HG03135 (cell line): Measurements from ENCODE around the gene LRRC4C.
"Not testable (repeated sequence)": the region's sequence is repeated elsewhere in the genome, so short reads cannot be mapped to it uniquely, and the experiment has no call there.

ENCODE experiments used
- ATAC-seq: cut with Tn5 transposase; IDR thresholded peaks from one replicate; pipeline ENCODE4 v1.9.1; 2021; ENCODE audit warnings: mild to moderate bottlenecking, moderate library complexity; ENCODE audit not compliant: unreplicated experiment

LRRC4C gene

GRCh38 chr11:40885250-40885954 is 574.0 kb downstream of the LRRC4C start:
- ATAC-seq = no peak

- no peak for ATAC-seq
Measured at GRCh38 chr11:40882301-40882700, 577.2 kb downstream of the LRRC4C start.

DNA sequence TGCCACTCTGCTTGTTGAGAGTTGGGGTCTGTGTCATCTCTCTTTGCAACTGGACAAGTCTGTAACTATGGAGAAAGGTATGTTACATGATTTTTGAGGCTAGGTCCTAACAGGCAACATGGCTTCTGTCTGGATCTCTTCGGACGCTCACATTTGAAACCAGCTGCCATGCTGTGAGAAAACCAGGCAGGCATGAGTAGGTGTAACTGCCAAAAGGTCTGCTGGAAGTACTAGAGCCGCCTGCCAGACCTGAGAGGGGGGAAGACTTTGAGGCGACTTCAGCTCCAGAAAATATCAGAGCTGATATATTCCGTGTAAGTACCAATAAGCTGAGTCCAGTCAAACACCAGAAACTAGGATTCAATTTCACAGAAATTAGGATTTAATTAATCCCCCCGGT is 579.5 kb downstream of the LRRC4C start:
- ATAC-seq = no peak

DNA sequence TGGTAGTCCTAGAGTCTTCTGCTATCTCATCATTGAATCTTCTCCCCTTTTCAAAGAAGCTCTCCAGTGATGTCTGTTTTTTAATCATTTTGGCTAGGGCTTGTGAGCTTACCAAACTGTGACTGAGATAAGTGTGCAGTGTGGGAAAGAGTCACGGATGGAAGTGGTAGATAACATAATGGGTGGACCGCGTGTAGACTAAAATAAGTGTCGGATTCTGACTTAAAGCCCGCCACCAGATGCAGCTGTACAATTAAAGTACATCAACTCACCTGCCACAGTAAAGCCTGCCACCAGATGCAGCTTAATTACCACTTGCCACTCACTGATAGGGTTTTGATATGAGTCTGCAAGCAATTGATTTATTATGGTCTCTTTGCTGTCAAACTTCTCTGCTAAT is 581.5 kb downstream of the LRRC4C start:
- ATAC-seq = no peak

- no peak for ATAC-seq
Measured at GRCh38 chr11:40877256-40877655, 582.2 kb downstream of the LRRC4C start.

DNA sequence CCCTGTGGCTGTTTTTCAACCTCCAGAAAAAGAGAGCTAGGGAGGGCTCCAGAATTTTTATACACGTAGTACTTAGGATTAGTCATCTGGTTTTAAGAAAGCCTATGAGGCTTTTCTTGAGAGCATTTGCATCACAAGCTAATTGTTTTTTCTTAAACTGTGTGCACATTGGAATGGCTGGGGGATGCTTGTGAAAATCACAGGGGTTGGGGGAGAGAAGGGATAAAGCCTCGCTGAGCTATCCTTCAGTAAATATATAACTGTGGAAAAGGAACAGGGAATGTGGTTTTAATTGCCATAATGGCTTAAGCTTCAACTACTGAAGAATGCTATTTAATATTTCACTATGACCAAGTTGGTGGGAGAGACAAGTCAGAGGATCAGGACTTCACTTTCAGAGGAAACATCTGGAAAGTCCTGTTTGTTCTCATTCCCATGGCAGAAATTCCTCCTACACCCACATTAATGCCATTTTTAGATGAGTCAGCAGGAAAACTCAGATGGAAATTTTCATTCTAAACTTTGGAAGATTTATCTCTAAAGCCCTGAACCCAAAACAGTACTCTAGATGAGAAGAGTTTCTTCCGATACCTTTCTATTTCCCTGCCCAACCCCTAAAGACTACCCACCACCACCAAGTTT is 591.3 kb downstream of the LRRC4C start:
- ATAC-seq = no peak

- not testable (repeated sequence) for ATAC-seq
Measured at GRCh38 chr11:40857754-40858153, 601.7 kb downstream of the LRRC4C start.

GRCh38 chr11:40842750-40843339 is 616.6 kb downstream of the LRRC4C start:
- ATAC-seq = no peak

- ATAC-seq = no peak
Measured at GRCh38 chr11:40841231-40841630, 618.2 kb downstream of the LRRC4C start.

DNA sequence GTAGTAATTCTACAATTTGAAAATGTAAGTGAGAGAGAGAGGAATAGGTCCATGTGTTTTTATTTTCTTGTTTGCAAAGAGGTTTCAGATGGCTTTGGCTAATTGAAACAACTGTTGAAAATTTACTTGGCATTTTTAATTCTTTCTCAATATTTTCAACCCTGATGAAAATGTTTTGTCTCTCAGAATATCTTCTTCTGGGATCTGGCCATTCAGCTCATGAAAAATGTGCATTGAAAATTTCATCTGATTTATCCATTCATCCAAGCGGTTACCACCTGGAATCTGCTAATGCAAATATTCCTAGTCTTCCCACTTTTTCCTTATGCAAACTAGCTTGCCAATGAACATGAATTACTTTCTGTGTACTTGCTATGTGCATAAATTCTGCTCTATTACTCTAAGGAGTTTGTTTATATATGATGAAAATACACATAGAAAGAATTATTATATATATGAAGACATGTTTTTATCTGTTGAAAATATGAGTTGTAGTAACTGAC is 621.2 kb downstream of the LRRC4C start:
- no peak for ATAC-seq

DNA sequence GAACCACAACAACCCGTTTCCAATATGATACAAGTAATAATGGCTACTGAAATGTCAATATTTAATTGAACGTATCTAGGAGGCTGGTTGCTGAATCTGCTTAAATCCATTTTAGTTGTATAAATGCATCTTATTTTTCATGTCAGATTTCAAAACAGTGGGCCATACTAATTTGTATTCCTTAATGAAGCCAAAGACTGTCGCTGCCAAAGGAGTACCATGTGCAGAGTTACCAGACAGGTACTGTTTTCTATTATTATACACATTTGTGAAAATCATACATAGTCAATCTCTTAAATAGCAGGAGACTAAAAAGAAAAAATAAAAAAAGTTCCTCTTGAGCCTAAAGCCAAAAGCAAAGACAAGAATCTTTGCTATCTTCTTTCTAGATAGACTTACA is 632.3 kb downstream of the LRRC4C start:
- ATAC-seq = no peak

DNA sequence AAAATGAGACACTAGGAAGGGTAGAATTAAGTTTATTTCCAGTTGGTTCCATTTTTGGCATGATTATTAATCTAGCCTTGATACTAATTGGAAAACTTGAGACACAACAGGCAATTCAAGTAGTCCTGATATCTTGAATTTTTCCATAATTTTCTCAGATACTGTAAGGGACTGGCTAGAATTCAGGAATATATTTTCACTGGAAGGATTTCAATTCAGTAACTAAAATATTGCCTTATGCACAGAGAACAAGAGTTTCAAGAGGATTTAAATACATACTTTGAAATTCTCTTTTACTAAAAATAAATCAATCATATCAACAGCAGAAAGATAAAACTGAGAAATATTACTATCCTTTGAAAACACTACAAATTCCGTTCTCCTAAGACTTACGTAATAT is 632.9 kb downstream of the LRRC4C start:
- ATAC-seq = no peak

DNA sequence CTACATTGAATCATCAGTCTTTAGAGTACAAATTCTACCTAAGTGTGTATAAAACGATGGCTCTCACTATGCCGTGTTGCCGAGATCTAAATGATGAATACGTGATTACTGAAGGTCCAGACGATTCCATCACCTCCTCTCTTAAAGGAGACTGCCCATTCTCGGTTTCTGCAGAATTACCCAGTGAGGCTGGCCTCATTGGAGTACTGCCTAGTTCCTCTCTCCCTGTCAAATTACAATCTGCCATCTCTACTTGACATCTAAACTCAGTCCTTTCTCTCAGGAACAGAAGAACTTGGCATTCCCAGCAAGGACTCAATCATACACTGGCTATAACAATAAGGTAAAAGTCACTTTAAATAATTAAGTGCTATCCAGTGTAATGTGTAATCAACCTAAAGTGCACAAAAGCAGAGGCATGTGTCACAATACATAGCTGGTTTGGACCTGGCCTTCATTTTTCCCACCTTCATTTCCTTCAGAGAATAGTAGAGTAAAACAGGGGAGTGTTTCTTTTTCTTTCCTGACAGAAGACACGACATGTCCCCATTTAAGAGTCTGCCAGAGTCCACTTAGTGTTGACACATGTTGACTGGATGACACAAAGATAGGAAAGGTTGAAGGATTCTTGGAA is 634.1 kb downstream of the LRRC4C start:
- ATAC-seq = no peak

GRCh38 chr11:40819230-40819629 is 640.2 kb downstream of the LRRC4C start:
- no peak for ATAC-seq

DNA sequence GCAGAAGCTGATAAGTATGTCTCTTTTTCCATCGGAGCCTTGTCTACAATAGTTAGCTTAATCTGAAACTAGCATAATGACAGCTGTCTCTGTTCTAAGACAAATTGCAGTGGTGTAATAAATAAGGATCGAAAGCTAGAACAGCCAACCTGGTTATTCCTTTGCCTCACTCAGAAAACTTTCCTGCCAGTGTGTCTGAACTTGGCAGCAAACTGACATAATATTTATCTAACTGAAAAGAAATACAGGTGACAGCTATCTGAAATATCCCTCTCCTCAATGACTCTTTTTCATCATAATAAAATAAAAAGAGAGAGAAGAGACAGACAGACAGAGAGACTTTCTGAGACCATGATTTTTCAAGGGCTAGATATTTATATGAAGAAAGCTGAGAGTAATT is 642.5 kb downstream of the LRRC4C start:
- no peak for ATAC-seq

- no peak for ATAC-seq
Measured at GRCh38 chr11:40797981-40798380, 661.5 kb downstream of the LRRC4C start.

- no peak for ATAC-seq
Measured at GRCh38 chr11:40787224-40787623, 672.2 kb downstream of the LRRC4C start.

GRCh38 chr11:40763046-40763445 is 696.4 kb downstream of the LRRC4C start:
- ATAC-seq = no peak

GRCh38 chr11:40759341-40759740 is 700.1 kb downstream of the LRRC4C start:
- no peak for ATAC-seq

DNA sequence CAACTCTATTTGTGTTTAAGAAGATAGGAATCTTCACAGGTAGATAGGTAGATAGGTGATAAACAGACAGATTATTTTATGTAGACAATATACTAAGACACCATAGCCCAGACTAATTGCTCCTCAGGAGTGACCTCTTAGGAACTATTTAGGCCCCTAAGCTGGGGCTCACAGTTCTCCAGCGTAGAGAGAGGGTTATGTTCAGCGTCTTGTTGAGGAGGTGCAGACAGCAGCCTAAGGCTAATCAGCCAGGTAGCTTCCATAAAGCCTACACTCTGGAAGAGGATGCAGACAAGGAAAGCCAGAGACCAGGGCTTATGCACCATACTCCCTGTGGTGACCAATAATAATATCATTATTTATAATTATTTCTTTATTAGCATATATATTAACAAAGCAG is 705.2 kb downstream of the LRRC4C start:
- ATAC-seq = no peak

DNA sequence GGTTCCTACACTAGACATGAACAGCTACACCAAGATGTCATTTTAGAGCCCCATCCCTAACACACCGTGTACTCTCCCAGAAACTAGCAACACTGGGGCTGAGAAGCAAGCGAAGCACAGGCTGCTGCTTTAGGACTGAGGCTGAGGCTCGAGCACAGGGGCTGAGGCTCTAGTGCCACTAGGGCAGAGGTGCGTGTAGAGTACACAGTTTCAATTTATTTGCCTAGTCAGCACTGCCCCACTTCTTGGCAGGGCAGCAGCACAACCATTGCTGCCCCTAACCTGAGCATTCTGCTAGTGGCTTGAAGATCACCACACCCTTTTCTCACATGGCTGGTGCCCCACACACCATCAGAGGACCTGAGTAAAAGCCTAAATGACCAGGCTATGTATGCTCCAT is 713.2 kb downstream of the LRRC4C start:
- no peak for ATAC-seq

DNA sequence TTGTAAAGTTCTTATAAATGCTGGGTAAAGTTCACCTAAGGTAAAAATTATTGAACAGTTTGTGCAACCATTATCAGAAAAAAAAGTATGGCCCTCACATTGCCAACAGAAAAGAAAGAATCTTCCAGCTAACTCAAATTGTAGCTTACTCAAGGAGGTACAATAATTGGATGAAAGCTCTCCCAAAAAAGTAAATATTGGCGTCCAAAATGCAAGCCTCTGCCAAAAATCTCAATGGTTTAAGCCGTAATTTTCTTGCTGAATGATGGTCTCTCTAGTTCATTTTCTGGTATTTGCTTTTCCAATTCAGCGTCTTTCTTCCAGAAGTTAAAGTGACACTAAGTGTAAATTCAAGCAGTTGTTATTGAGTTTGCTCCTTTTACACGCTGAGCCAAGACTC is 727.3 kb downstream of the LRRC4C start:
- ATAC-seq = no peak
